ENCODE measurements around the gene JAM2.

- TF ChIP-seq, protein P1, sequence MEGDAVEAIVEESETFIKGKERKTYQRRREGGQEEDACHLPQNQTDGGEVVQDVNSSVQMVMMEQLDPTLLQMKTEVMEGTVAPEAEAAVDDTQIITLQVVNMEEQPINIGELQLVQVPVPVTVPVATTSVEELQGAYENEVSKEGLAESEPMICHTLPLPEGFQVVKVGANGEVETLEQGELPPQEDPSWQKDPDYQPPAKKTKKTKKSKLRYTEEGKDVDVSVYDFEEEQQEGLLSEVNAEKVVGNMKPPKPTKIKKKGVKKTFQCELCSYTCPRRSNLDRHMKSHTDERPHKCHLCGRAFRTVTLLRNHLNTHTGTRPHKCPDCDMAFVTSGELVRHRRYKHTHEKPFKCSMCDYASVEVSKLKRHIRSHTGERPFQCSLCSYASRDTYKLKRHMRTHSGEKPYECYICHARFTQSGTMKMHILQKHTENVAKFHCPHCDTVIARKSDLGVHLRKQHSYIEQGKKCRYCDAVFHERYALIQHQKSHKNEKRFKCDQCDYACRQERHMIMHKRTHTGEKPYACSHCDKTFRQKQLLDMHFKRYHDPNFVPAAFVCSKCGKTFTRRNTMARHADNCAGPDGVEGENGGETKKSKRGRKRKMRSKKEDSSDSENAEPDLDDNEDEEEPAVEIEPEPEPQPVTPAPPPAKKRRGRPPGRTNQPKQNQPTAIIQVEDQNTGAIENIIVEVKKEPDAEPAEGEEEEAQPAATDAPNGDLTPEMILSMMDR (IDR thresholded peaks at IDR 0.05), result no peak
- TF ChIP-seq POLR2AphosphoS5 (IDR thresholded peaks at IDR 0.05) (no peak), POLR2A (IDR thresholded peaks at IDR 0.05) (no peak)
Measured at GRCh38 chr21:25649146-25649545, 10.1 kb downstream of the JAM2 start.
